Panc1 (cell line): ENCODE data around the gene OR7A10. TPM values are rescaled to one million over a fixed set of nuclear protein-coding genes. Genes with fewer than 3 reads are reported as not detected.

ENCODE experiments used
- ATAC-seq: fragments of 200-7000 bp; cut with Tn5 transposase; 2 replicates; pipeline ENCODE4 v1.9.1; 2020; ENCODE audit warnings: mild to moderate bottlenecking, moderate library complexity
- BruUV-seq: library from RNA; stranded (reverse); fragments of 400-500 nt; replicated peaks from 2 replicates; lab custom pipeline; 2021; lab: Mats Ljungman, UMichigan
- CTCF ChIA-PET: fragments of 300-600 bp; sonication (Branson Sonifier 250); formaldehyde crosslinking; loops from one replicate; lab custom pipeline; 2022; ENCODE audit warnings: antibody characterized with exemption; lab: Charles Lee
- POLR2A ChIA-PET: fragments of 300-600 bp; sonication (Branson Sonifier 250); formaldehyde crosslinking; loops from one replicate; lab custom pipeline; 2022; ENCODE audit warnings: antibody characterized with exemption; lab: Charles Lee
- DNase-seq: peaks from one replicate; pipeline ENCODE4 v3.0.0-alpha.2; 2010; ENCODE audit warnings: low read depth, low spot score
- H3K27ac ChIP-seq: 2 replicates; pipeline ENCODE4 v1.5.1; 2011; ENCODE audit warnings: mild to moderate bottlenecking, low read length, inconsistent platforms
- H3K27me3 ChIP-seq: fragments of 200-500 bp; sonication (Bioruptor generic); 2 replicates; pipeline ENCODE4 v1.6.0; 2014; ENCODE audit warnings: low read length, inconsistent platforms; ENCODE audit not compliant: control insufficient read depth, insufficient read depth
- H3K36me3 ChIP-seq: fragments of 200-500 bp; sonication (Bioruptor generic); 2 replicates; pipeline ENCODE4 v1.5.1; 2014; ENCODE audit warnings: inconsistent platforms, mild to moderate bottlenecking, low read length, moderate library complexity; ENCODE audit not compliant: control insufficient read depth, insufficient read depth
- H3K4me1 ChIP-seq: 2 replicates; pipeline ENCODE4 v1.5.1; 2011; ENCODE audit warnings: inconsistent platforms, mild to moderate bottlenecking, low read length, moderate library complexity; ENCODE audit not compliant: control insufficient read depth, insufficient read depth
- H3K4me3 ChIP-seq, 2 experiments: 2 replicates each; pipeline ENCODE4 v1.5.1; 2011 to 2012; ENCODE audit warnings: low read depth in 2 of 2, low read length in 2 of 2, mild to moderate bottlenecking in 2 of 2, inconsistent platforms in 1 of 2, moderate library complexity in 1 of 2
- H3K9me3 ChIP-seq: fragments of 200-500 bp; sonication (Bioruptor generic); 2 replicates; pipeline ENCODE4 v1.5.1; 2014; ENCODE audit warnings: low read depth, mild to moderate bottlenecking, inconsistent platforms, low read length, moderate library complexity; ENCODE audit not compliant: control insufficient read depth, insufficient read depth
- CTCF ChIP-seq: fragments of 450-650 bp; IDR thresholded peaks from 2 replicates; pipeline ENCODE4 v1.5.1; 2017; ENCODE audit warnings: mild to moderate bottlenecking
- POLR2AphosphoS5 ChIP-seq: IDR thresholded peaks from 2 replicates; pipeline ENCODE4 v1.6.1; 2012; ENCODE audit warnings: mild to moderate bottlenecking, low read depth, low read length, moderate library complexity
- SIN3A ChIP-seq: IDR thresholded peaks from 2 replicates; pipeline ENCODE4 v1.6.1; 2012; ENCODE audit warnings: low read depth, mild to moderate bottlenecking, low read length, moderate library complexity, borderline replicate concordance; ENCODE audit not compliant: insufficient read depth
- TCF7L2 ChIP-seq: IDR thresholded peaks from 2 replicates; pipeline ENCODE4 v1.6.1; 2011; ENCODE audit warnings: mild to moderate bottlenecking, low read depth, low read length, inconsistent platforms
- in situ Hi-C: cut with HindIII; loops from 2 replicates; pipeline ENCODE4 v1.10.0; 2016; ENCODE audit warnings: low sequenced_read_pairs, low pct_unique_long_range_greater_than_20kb
- intact Hi-C: fragments of 100-400 bp; cut with micrococcal nuclease; formaldehyde crosslinking; loops from one replicate; pipeline ENCODE4 v1.10.0; 2022; ENCODE audit not compliant: unreplicated experiment
- total RNA-seq: library from RNA; stranded (reverse); gene quantifications from one replicate; pipeline ENCODE4 v1.2.1, GENCODE V29; 2021; ENCODE audit not compliant: unreplicated experiment
- TF ChIP-seq, protein P1 (sequence below), 2 experiments: IDR thresholded peaks; 2 replicates each; pipeline ENCODE4 v1.6.1; 2011 to 2012; ENCODE audit warnings: low read depth in 2 of 2, control low read depth in 1 of 2, low read length in 1 of 2, mild to moderate bottlenecking in 1 of 2, moderate library complexity in 1 of 2; ENCODE audit not compliant: insufficient read depth in 1 of 2

The OR7A10 gene
- total RNA-seq, 1 experiment from 2014 or later = not detected

DNA sequence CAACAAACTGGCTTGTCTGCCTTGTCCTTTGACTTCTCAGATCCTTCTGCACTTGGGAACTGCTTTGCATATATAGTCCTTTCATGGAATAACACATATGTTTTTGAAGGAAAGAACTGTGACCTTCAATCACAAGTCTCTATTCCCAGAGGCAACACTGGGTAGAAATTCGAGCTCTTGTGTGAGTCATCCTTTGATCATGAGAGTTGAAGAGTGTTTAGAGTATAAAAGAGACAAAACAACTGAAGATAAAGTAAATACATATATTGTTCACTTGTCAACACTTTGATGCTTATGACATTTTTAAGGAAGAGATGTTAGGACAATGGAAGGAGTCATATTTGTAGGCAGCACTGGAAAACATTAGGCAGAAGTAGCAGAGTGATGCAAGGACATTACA lies 8.5 kb downstream of the OR7A10 start:
- ATAC-seq (no peak), DNase-seq (no peak)
- Histone ChIP-seq H3K36me3 (no peaks in the 10 kb centered on the region), H3K27ac (no peak overlapping the region), H3K9me3 (no peaks in the 10 kb centered on the region), H3K4me1 (no peaks in the 10 kb centered on the region), H3K27me3 (peaks cover 1% of the 10 kb centered on the region; the same call in 1 of the 2 replicates), H3K4me3 (no peak overlapping the region)
- intact Hi-C loops = no loop called here
- ChIA-PET CTCF (no interaction called here), POLR2A (no interaction called here)
- BruUV-seq = no TSS peak
- TF ChIP-seq SIN3A = no peak
- TF ChIP-seq TCF7L2 = no peak
- TF ChIP-seq CTCF = no peak
- TF ChIP-seq, protein P1, sequence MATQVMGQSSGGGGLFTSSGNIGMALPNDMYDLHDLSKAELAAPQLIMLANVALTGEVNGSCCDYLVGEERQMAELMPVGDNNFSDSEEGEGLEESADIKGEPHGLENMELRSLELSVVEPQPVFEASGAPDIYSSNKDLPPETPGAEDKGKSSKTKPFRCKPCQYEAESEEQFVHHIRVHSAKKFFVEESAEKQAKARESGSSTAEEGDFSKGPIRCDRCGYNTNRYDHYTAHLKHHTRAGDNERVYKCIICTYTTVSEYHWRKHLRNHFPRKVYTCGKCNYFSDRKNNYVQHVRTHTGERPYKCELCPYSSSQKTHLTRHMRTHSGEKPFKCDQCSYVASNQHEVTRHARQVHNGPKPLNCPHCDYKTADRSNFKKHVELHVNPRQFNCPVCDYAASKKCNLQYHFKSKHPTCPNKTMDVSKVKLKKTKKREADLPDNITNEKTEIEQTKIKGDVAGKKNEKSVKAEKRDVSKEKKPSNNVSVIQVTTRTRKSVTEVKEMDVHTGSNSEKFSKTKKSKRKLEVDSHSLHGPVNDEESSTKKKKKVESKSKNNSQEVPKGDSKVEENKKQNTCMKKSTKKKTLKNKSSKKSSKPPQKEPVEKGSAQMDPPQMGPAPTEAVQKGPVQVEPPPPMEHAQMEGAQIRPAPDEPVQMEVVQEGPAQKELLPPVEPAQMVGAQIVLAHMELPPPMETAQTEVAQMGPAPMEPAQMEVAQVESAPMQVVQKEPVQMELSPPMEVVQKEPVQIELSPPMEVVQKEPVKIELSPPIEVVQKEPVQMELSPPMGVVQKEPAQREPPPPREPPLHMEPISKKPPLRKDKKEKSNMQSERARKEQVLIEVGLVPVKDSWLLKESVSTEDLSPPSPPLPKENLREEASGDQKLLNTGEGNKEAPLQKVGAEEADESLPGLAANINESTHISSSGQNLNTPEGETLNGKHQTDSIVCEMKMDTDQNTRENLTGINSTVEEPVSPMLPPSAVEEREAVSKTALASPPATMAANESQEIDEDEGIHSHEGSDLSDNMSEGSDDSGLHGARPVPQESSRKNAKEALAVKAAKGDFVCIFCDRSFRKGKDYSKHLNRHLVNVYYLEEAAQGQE (IDR thresholded peaks at IDR 0.05; ENCODE audit: insufficient read depth in 1 of 2, low read depth in 2 of 2, low read length in 1 of 2) = no peak
- TF ChIP-seq POLR2AphosphoS5 = no peak
- in situ Hi-C loops = no loop called here

DNA sequence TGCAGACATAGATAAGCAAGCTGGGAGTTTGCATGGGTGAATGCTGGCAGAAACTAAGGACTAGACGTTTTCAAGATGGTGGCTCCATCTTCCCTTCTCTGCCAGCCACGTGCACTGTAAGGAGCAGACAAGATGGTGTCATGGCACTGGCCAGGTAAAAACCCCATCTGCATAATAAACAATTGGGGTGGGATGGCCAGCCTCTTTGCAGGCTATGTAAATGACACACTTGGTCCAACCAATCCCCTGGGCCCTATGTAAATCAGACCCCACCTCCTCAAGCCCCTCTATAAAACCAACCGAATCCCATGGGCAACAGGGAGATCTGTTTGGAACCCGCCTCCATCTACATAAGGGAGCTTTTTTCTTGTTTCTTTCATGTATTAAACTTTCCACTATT lies 11.3 kb downstream of the OR7A10 start:
- ChIA-PET POLR2A (no interaction called here), CTCF (no interaction called here)

More for the DNA sequence above, 11.3 kb downstream of the OR7A10 start:
- H3K36me3 ChIP-seq = no peaks in the 10 kb centered on the region
- H3K27me3 ChIP-seq = peaks cover 2% of the 10 kb centered on the region; the same call in 1 of the 2 replicates
- no peak overlapping the region for H3K27ac ChIP-seq
- no TSS peak for BruUV-seq
- in situ Hi-C loops = no loop called here
- DNase-seq (no peak), ATAC-seq (no peak)
- intact Hi-C loops = no loop called here
- H3K4me3 ChIP-seq = no peak overlapping the region
- H3K9me3 ChIP-seq = no peaks in the 10 kb centered on the region
- TF ChIP-seq SIN3A (no peak), POLR2AphosphoS5 (no peak), TCF7L2 (no peak), CTCF (no peak)
- TF ChIP-seq, protein P1 (IDR thresholded peaks at IDR 0.05; ENCODE audit: insufficient read depth in 1 of 2, low read depth in 2 of 2, low read length in 1 of 2) = no peak
- H3K4me1 ChIP-seq = no peaks in the 10 kb centered on the region
